H9 (cell line): ENCODE data around the gene UBE3B. TPM values are rescaled to one million over a fixed set of nuclear protein-coding genes. Genes with fewer than 3 reads are reported as not detected.
A peak's percentile ranks its signal among the peaks of the same experiment; 100 is the strongest.

ENCODE experiments used
- DNase-seq: peaks from one replicate; pipeline ENCODE4 v3.0.0-alpha.2; 2017
- H2AFZ ChIP-seq: one replicate; pipeline ENCODE4 v1.6.1; 2013; ENCODE audit warnings: mild to moderate bottlenecking, low read length, control low read depth, moderate library complexity
- H2AK5ac ChIP-seq: 2 replicates; pipeline ENCODE4 v1.6.1; 2013; ENCODE audit warnings: low read length, control low read depth, mixed read lengths; ENCODE audit not compliant: insufficient read length
- H2BK120ac ChIP-seq: one replicate; pipeline ENCODE4 v1.6.1; 2013; ENCODE audit warnings: low read depth, mild to moderate bottlenecking, low read length, control low read depth, inconsistent platforms; ENCODE audit not compliant: poor library complexity, severe bottlenecking
- H2BK12ac ChIP-seq: 2 replicates; pipeline ENCODE4 v1.6.1; 2013; ENCODE audit warnings: low read length, control low read depth, mixed read lengths, low read depth; ENCODE audit not compliant: insufficient read length
- H2BK15ac ChIP-seq: 2 replicates; pipeline ENCODE4 v1.6.1; 2013; ENCODE audit warnings: low read depth, low read length, control low read depth
- H2BK20ac ChIP-seq: one replicate; pipeline ENCODE4 v1.6.1; 2013; ENCODE audit warnings: low read depth, mild to moderate bottlenecking, low read length, control low read depth, inconsistent platforms; ENCODE audit not compliant: poor library complexity, severe bottlenecking
- H2BK5ac ChIP-seq: 2 replicates; pipeline ENCODE4 v1.6.1; 2013; ENCODE audit warnings: low read length, control low read depth, mixed read lengths; ENCODE audit not compliant: insufficient read length
- H3K14ac ChIP-seq: 2 replicates; pipeline ENCODE4 v1.6.1; 2013; ENCODE audit warnings: low read length, control low read depth; ENCODE audit not compliant: insufficient read depth
- H3K18ac ChIP-seq: 2 replicates; pipeline ENCODE4 v1.6.1; 2013; ENCODE audit warnings: low read depth, mild to moderate bottlenecking, mixed read lengths, low read length, control low read depth; ENCODE audit not compliant: insufficient read length
- H3K23ac ChIP-seq: 2 replicates; pipeline ENCODE4 v1.6.1; 2013; ENCODE audit warnings: low read length, control low read depth, mixed read lengths, low read depth; ENCODE audit not compliant: insufficient read length
- H3K23me2 ChIP-seq: 2 replicates; pipeline ENCODE4 v1.6.1; 2013; ENCODE audit warnings: low read depth, mild to moderate bottlenecking, mixed read lengths, low read length, control low read depth; ENCODE audit not compliant: insufficient read length, poor library complexity, severe bottlenecking
- H3K27ac ChIP-seq: 2 replicates; pipeline ENCODE4 v1.5.1; 2013; ENCODE audit warnings: low read length, control low read depth, mixed read lengths, low read depth; ENCODE audit not compliant: insufficient read length
- H3K27me3 ChIP-seq: 2 replicates; pipeline ENCODE4 v1.6.1; 2013; ENCODE audit warnings: low read length, control low read depth, inconsistent platforms; ENCODE audit not compliant: insufficient read depth
- H3K4ac ChIP-seq: 2 replicates; pipeline ENCODE4 v1.6.1; 2013; ENCODE audit warnings: low read depth, mild to moderate bottlenecking, control low read depth, inconsistent platforms, low read length, moderate library complexity
- H3K4me1 ChIP-seq: 2 replicates; pipeline ENCODE4 v1.6.1; 2013; ENCODE audit warnings: low read length, control low read depth, inconsistent platforms; ENCODE audit not compliant: insufficient read depth
- H3K4me2 ChIP-seq: 2 replicates; pipeline ENCODE4 v1.6.1; 2013; ENCODE audit warnings: low read length, control low read depth, mixed read lengths; ENCODE audit not compliant: insufficient read length, insufficient read depth
- H3K56ac ChIP-seq: 2 replicates; pipeline ENCODE4 v1.6.1; 2013; ENCODE audit warnings: low read depth, mild to moderate bottlenecking, mixed read lengths, low read length, control low read depth; ENCODE audit not compliant: insufficient read length
- H3K79me1 ChIP-seq: 2 replicates; pipeline ENCODE4 v1.6.1; 2013; ENCODE audit warnings: low read depth, mild to moderate bottlenecking, moderate library complexity, low read length, control low read depth, inconsistent platforms; ENCODE audit not compliant: insufficient read depth, poor library complexity, severe bottlenecking
- H3K79me2 ChIP-seq: 2 replicates; pipeline ENCODE4 v1.6.1; 2013; ENCODE audit warnings: low read length, control low read depth, inconsistent platforms; ENCODE audit not compliant: insufficient read depth
- H3K9ac ChIP-seq: 2 replicates; pipeline ENCODE4 v1.6.1; 2013; ENCODE audit warnings: low read length, control low read depth, mixed read lengths; ENCODE audit not compliant: insufficient read length; ENCODE audit errors: extremely low read depth
- H3K9me3 ChIP-seq: one replicate; pipeline ENCODE4 v1.6.1; 2013; ENCODE audit warnings: low read depth, low read length, inconsistent platforms; ENCODE audit not compliant: control insufficient read depth
- H3T11ph ChIP-seq: one replicate; pipeline ENCODE4 v1.6.1; 2013; ENCODE audit warnings: mild to moderate bottlenecking, low read length, control low read depth, inconsistent platforms
- H4K20me1 ChIP-seq: one replicate; pipeline ENCODE4 v1.6.1; 2013; ENCODE audit not compliant: control insufficient read depth, insufficient read length, insufficient read depth
- H4K5ac ChIP-seq: 2 replicates; pipeline ENCODE4 v1.6.1; 2013; ENCODE audit warnings: low read depth, mild to moderate bottlenecking, mixed read lengths, low read length, control low read depth; ENCODE audit not compliant: insufficient read length
- H4K8ac ChIP-seq: replicated peaks from 2 replicates; pipeline ENCODE4 v1.6.1; 2013; ENCODE audit warnings: low read length, control low read depth, mixed read lengths, low read depth; ENCODE audit not compliant: insufficient read length
- H4K91ac ChIP-seq: 2 replicates; pipeline ENCODE4 v1.6.1; 2013; ENCODE audit warnings: low read depth, mild to moderate bottlenecking, moderate library complexity, mixed read lengths, low read length, control low read depth; ENCODE audit not compliant: insufficient read length
- H3K27ac Mint-ChIP-seq, 3 experiments: 2 replicates in 2 of 3; 3 replicates in 1 of 3; pipeline ENCODE4 v1.8.0; 2020 to 2021; ENCODE audit warnings: mixed read lengths in 3 of 3, mild to moderate bottlenecking in 1 of 3, moderate library complexity in 1 of 3
- H3K27me3 Mint-ChIP-seq: 2 replicates; pipeline ENCODE4 v1.8.0; 2021; ENCODE audit warnings: low read depth, mild to moderate bottlenecking, moderate library complexity, mixed read lengths
- H3K36me3 Mint-ChIP-seq, 3 experiments: 2 replicates in 2 of 3; 3 replicates in 1 of 3; pipeline ENCODE4 v1.8.0; 2020 to 2021; ENCODE audit warnings: low read depth in 3 of 3, mixed read lengths in 3 of 3; ENCODE audit not compliant: insufficient read depth in 1 of 3
- H3K4me1 Mint-ChIP-seq, 2 experiments: 2 replicates each; pipeline ENCODE4 v1.8.0; 2020; ENCODE audit warnings: mixed read lengths in 2 of 2
- H3K4me3 Mint-ChIP-seq, 2 experiments: 2 replicates in 1 of 2; 3 replicates in 1 of 2; pipeline ENCODE4 v1.8.0; 2020 to 2021; ENCODE audit warnings: mild to moderate bottlenecking in 2 of 2, mixed read lengths in 2 of 2, moderate library complexity in 1 of 2
- H3K9me3 Mint-ChIP-seq, 2 experiments: 2 replicates in 1 of 2; 3 replicates in 1 of 2; pipeline ENCODE4 v1.8.0; 2020; ENCODE audit warnings: mild to moderate bottlenecking in 2 of 2, mixed read lengths in 2 of 2, moderate library complexity in 1 of 2
- WGBS: extraction: QIAGEN DNeasy Blood & Tissue Kit; methylation state at CpG from one replicate; pipeline ENCODE4 v1.1.7; 2013; ENCODE audit warnings: missing lambda C conversion rate, low lambda C conversion rate, mixed read lengths; ENCODE audit not compliant: insufficient read length; ENCODE audit errors: extremely low coverage; 5-methylcytosine and 5-hydroxymethylcytosine counted together
- total RNA-seq: library from RNA; stranded (reverse); gene quantifications from 2 replicates; pipeline ENCODE4 v1.2.1, GENCODE V29; 2021
- TF ChIP-seq, protein P1 (sequence below): fragments of 200-600 bp; sonication (generic); conservative IDR thresholded peaks from 3 replicates; pipeline ENCODE4 v1.8.0; 2021; ENCODE audit warnings: antibody characterized with exemption, mild to moderate bottlenecking

The UBE3B gene
- total RNA-seq, 1 experiment from 2014 or later: 24.2 TPM

DNA sequence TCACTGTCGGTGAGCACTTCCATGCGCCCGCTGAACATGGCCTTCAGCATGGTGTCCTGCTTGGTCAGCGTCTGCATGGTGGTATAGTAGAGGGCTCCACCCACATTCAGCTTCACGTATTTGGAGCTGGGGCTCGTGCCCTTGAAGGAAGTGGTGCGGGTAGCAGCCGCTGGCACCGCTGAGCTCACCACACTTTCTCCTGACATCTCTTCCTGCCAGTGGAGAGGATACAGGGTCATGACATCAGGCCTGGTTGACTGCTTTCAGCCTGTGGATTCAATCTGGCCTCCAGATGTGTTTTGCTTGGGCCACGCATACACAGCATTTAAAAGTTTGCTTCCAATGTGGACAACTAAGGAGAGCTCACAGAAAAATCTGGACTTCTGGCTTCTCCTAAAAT is 7.9 kb upstream of the UBE3B start:
- peaks cover 20 to 48% (median 37%) of the 10 kb centered on the region in 3 experiments; a peak in 6 of 7 replicates for H3K36me3 Mint-ChIP-seq
- H4K91ac ChIP-seq: no peak overlapping the region
- no peak overlapping the region for H4K8ac ChIP-seq
- no peak overlapping the region for H2BK12ac ChIP-seq
- TF ChIP-seq, protein P1, sequence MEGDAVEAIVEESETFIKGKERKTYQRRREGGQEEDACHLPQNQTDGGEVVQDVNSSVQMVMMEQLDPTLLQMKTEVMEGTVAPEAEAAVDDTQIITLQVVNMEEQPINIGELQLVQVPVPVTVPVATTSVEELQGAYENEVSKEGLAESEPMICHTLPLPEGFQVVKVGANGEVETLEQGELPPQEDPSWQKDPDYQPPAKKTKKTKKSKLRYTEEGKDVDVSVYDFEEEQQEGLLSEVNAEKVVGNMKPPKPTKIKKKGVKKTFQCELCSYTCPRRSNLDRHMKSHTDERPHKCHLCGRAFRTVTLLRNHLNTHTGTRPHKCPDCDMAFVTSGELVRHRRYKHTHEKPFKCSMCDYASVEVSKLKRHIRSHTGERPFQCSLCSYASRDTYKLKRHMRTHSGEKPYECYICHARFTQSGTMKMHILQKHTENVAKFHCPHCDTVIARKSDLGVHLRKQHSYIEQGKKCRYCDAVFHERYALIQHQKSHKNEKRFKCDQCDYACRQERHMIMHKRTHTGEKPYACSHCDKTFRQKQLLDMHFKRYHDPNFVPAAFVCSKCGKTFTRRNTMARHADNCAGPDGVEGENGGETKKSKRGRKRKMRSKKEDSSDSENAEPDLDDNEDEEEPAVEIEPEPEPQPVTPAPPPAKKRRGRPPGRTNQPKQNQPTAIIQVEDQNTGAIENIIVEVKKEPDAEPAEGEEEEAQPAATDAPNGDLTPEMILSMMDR: no peak
- no peak overlapping the region for H2BK120ac ChIP-seq
- H3K14ac ChIP-seq: no peak overlapping the region
- H3K4me1 Mint-ChIP-seq: peaks cover 22 to 36% of the 10 kb centered on the region in 2 experiments
- no peak overlapping the region for H3K56ac ChIP-seq
- no peaks in the 10 kb centered on the region for H3K4me1 ChIP-seq
- no peak overlapping the region for H2AFZ ChIP-seq
- no peaks in the 10 kb centered on the region for H3K23me2 ChIP-seq
- no peak overlapping the region for H3K18ac ChIP-seq
- no peak overlapping the region for H4K5ac ChIP-seq
- no peak overlapping the region for H3K27ac ChIP-seq
- H3K23ac ChIP-seq: no peak overlapping the region
- no peak overlapping the region for H3K4ac ChIP-seq
- H3K9me3 Mint-ChIP-seq: no peaks in the 10 kb centered on the region
- H3K27me3 Mint-ChIP-seq: no peaks in the 10 kb centered on the region
- H3K27me3 ChIP-seq: no peaks in the 10 kb centered on the region
- H3T11ph ChIP-seq: no peak overlapping the region
- no peak overlapping the region for H2BK20ac ChIP-seq
- no peak overlapping the region for H3K9ac ChIP-seq
- H3K4me3 Mint-ChIP-seq: no peak overlapping the region
- H2BK15ac ChIP-seq: no peak overlapping the region
- H3K79me2 ChIP-seq: peaks cover 49% of the 10 kb centered on the region; the same call in 1 of the 2 replicates
- no peak overlapping the region for H3K4me2 ChIP-seq
- H4K20me1 ChIP-seq: no peaks in the 10 kb centered on the region
- peak overlapping the region in 1 of 3 experiments; percentile 49; a peak in 1 of 7 replicates for H3K27ac Mint-ChIP-seq
- DNase-seq: no peak
- no peak overlapping the region for H2AK5ac ChIP-seq
- H3K79me1 ChIP-seq: peaks cover 9% of the 10 kb centered on the region
- no peak overlapping the region for H2BK5ac ChIP-seq
- WGBS: no CpG with 5 or more reads among the region's 10 CpGs
- H3K9me3 ChIP-seq: no peaks in the 10 kb centered on the region
